Cardiac septum (tissue), 1 donor: Measurements from ENCODE around the gene AHDC1. TPM values are rescaled to one million over a fixed set of nuclear protein-coding genes. Genes with fewer than 3 reads are reported as not detected.
"Not testable (repeated sequence)": the region's sequence is repeated elsewhere in the genome, so short reads cannot be mapped to it uniquely, and the experiment has no call there.

Experiments
- DNase-seq: peaks from one replicate; pipeline ENCODE4 v3.0.0-alpha.2; 2020; ENCODE audit warnings: low spot score
- intact Hi-C: fragments of 100-400 bp; cut with DNase I; formaldehyde crosslinking; loops from one replicate; pipeline ENCODE4 v1.14.0; 2022
- long read RNA-seq: library from polyadenylated mRNA; unstranded; transcript quantifications from one replicate; pipeline ENCODE4 v2.0.0, GENCODE V29; 2021
- total RNA-seq: library from RNA; stranded (reverse); fragmentation: NEBNext Ultra II Directional; extraction: Animal tissue kit (Norgen Biotek cat#: 25700); gene quantifications from one replicate; pipeline ENCODE4 v1.2.1, GENCODE V29; 2021
- donor health status: DM: no; HTN: no; CAD: no.

Gene AHDC1
- total RNA-seq = 57.7 TPM
- long read RNA-seq, full-length matches to known transcripts = 1 of 40 reads
- long read RNA-seq, partial matches to known transcripts = 32 of 40 reads
- long read RNA-seq, other reads (novel, unspliced or antisense) = 7 of 40 reads

- DNase-seq = peak; percentile 95
- intact Hi-C loops = loop anchor here (2.0 to 10.0 kb wide), 4 partner anchors 47 to 559 kb away; no protein-coding TSS in a partner anchor
Measured at GRCh38 chr1:27603681-27604578, at the start of gene AHDC1. Gene AHDC1, minus strand, starts transcription at chr1:27604144. Its CDS starts 52,029 bp downstream, at chr1:27552115.

- DNase-seq = no peak
- intact Hi-C loops = no loop called here
Measured at GRCh38 chr1:27652111-27652864, 48.3 kb upstream of the AHDC1 start.

GRCh38 chr1:27650539-27651175, 46.7 kb upstream of the AHDC1 start:
- no peak for DNase-seq
- intact Hi-C loops = no loop called here

GRCh38 chr1:27650171-27650538, 46.2 kb upstream of the AHDC1 start:
- intact Hi-C loops = no loop called here
- DNase-seq = no peak

GRCh38 chr1:27649306-27649635, 45.3 kb upstream of the AHDC1 start:
- no peak for DNase-seq
- intact Hi-C loops = no loop called here

GRCh38 chr1:27648602-27649305, 44.8 kb upstream of the AHDC1 start:
- intact Hi-C loops = no loop called here
- no peak for DNase-seq

GRCh38 chr1:27647328-27647727, 43.4 kb upstream of the AHDC1 start:
- DNase-seq = no peak
- intact Hi-C loops = no loop called here

- intact Hi-C loops = no loop called here
- DNase-seq = peak; percentile 85
Measured at GRCh38 chr1:27646676-27647075, 42.7 kb upstream of the AHDC1 start.

- DNase-seq = no peak
- intact Hi-C loops = no loop called here
Measured at GRCh38 chr1:27645071-27645415, 41.1 kb upstream of the AHDC1 start.

- intact Hi-C loops = loop anchor here (1.0 kb wide), 1 partner anchor 19 kb away; no protein-coding TSS in a partner anchor
Measured at GRCh38 chr1:27644369-27645070, 40.6 kb upstream of the AHDC1 start.

GRCh38 chr1:27643600-27644368, 39.8 kb upstream of the AHDC1 start:
- intact Hi-C loops = loop anchor here (1.0 kb wide), 1 partner anchor 20 kb away; no protein-coding TSS in a partner anchor
- no peak for DNase-seq

More at GRCh38 chr1:27644369-27645070, 40.6 kb upstream of the AHDC1 start:
- DNase-seq = no peak

GRCh38 chr1:27640514-27640913, 36.6 kb upstream of the AHDC1 start:
- intact Hi-C loops = not testable (repeated sequence)

GRCh38 chr1:27638805-27639204, 34.9 kb upstream of the AHDC1 start:
- no peak for DNase-seq
- intact Hi-C loops = no loop called here

More at GRCh38 chr1:27640514-27640913, 36.6 kb upstream of the AHDC1 start:
- DNase-seq = peak; percentile 10

GRCh38 chr1:27638047-27638734, 34.2 kb upstream of the AHDC1 start:
- no peak for DNase-seq
- intact Hi-C loops = no loop called here

- intact Hi-C loops = no loop called here
Measured at GRCh38 chr1:27635396-27636142, 31.6 kb upstream of the AHDC1 start.

GRCh38 chr1:27634985-27635367, 31.0 kb upstream of the AHDC1 start, which contains the start of gene FGR:
Gene FGR, minus strand, starts transcription at chr1:27635185. Its CDS starts 11,269 bp downstream, at chr1:27623916.
- DNase-seq = peak; percentile 86
- intact Hi-C loops = no loop called here

More at GRCh38 chr1:27635396-27636142, 31.6 kb upstream of the AHDC1 start:
- no peak for DNase-seq
